GM19099 (cell line): ENCODE measurements around the gene CELF1.

Experiments used
- POLR2A ChIP-seq: IDR thresholded peaks from 3 replicates; pipeline ENCODE4 v1.6.1; 2011; ENCODE audit warnings: low read depth; ENCODE audit not compliant: insufficient read length; ENCODE audit errors: extremely low read depth

Gene CELF1

DNA sequence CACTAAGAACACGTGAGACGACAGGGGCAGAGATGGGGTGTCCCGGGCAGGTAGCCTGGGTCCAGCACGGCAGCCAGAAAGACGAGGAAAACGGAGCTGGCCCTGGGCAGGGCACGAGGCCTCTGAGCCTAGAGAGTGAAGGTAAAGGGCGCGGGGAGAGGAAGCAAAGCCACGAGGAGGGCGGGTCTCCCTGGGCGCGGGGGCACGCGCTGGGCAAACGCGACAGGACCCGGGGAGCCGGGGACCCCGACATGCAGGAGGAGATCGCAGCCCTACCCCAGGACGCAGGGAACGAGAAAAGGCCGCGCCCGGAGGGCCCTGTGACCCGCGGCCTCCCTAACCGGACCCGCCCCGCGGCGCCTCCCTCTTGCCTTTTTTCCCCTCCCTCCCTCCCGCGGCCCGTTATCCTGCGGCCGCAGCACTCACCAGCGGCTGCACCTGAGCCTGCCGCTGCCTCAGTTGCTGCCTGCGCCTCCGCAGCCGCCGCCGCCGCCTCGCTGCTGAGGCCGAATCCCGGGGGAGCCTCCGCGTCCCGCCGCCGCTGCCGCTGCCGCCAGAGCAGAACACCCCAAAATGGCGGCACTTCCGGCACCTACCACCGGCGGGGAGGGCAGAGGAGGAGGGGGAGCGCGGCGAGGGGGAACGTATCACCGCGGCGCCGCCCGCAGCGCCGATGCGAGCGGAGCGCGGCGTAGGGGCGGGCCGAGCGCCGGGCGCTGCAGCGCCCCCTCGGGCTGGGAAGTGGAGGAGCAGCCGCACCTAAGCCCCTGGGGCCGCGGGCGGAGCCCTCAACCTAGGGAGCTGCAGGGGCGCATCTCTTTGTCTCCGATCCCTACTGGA lies at the start of gene CELF1:
TSS of gene CELF1 (minus strand) at position 567 of the 840 bp plus-strand sequence. CDS start 53,609 bp downstream, outside the sequence.
- TF ChIP-seq POLR2A, result peak; percentile 79

DNA sequence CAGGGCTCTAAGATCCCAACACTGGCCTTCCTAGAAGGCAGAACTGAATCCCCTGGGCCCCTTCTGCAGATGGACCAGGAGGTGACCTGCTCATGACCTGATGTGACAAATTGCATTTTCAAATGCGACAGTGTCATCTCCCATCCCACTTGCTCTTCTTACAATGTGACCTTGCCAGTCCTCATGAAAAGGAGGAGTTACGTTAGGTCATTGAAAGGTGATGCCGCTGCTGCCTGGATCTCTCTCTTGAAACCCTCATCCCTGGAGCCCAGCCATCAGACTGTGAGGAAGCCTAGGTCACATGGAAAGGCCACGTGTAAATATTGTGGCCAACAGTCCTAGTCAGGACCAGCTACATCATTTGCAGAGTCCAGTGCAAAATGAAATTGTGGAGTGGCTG lies 47.0 kb upstream of the CELF1 start:
- TF ChIP-seq POLR2A, result no peak

DNA sequence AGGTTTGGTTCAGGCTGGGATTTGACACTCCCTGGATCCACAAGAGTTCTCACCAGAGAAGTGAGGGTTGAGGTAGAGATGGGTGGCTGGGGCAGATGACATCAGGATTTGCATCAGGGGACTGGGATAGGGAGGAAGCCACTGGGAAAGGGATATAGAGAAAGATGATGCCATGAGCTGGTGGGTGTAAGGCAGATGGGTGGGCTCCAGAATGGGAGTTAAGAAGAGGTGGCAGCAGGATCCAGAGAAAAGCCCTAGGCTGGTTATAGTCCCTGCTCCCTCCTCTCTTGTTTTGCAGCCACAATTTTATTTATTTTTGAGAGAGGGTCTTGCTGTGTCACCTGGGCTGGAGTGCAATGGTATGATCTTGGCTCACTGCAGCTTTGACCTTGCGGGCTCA lies 43.0 kb upstream of the CELF1 start:
- TF ChIP-seq POLR2A, result no peak

DNA sequence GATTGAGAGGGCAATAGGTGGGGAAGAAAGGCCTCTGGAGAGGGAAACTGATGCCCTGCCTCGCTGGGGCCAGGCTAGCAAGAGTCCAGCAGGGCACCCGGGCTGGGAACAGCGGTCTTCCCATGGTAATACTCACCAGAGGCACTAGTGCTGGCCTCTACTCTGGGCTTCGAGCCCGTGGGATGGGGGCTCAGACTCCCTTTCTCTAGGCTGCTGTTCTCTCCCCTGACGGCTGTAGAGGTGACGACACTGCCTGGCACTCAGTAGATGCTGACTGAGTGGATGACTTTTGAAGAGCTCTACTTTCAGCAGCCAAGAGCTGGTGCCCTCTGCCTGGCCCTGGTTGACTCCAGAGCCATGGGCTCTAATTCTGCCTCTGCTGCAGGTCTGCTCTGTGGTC lies 42.1 kb upstream of the CELF1 start:
- no peak for TF ChIP-seq POLR2A

DNA sequence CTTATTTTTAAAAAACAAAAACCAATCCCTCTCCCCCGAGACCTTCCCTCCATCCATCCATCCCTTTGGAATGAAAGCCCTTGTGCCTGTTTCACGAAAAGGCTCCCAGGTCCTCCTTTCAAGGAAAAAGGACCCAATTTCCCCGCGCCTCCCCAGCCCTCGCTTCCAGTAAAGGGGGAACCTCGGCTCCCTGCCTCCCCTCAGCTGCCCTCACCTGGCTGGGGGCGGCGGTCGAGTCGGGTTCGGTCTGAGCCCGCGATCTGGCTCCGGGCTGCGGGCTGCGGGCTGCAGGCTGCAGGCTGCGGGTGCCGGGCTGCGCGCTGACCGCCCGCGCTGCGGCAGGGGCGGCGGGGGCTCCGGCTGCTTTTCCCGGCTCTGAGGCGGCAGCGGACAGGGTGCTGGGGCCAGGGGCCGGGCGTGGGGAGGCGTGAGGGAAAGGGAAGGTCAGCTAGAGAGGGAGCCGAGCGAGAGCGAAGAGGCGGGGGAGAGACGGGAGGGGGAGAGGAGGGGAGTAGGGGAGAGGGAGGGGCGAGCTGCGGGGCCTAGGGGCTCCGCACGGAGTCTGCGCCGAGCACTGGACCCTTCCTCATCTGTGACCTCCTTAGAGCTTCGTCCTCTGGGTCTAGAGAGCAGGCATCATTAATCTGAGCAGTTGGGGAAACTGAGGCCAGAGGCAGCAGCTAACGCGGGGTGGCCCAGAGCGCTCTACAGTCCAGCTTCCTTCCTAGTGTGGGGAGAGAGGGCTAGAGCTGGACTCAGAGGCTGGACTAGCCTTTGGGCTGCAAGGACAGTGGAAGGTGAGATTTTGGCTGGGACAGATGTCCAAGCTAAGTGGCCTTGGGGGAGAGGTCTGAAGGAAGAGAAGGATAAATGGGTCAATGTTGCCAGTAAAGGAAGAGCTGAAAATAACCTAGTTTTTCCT lies 41.3 kb upstream of the CELF1 start, which contains the start of gene C1QTNF4:
TSS of gene C1QTNF4 (minus strand) at position 478 of the 922 bp plus-strand sequence. CDS start 3,601 bp downstream, outside the sequence.
- no peak for TF ChIP-seq POLR2A

DNA sequence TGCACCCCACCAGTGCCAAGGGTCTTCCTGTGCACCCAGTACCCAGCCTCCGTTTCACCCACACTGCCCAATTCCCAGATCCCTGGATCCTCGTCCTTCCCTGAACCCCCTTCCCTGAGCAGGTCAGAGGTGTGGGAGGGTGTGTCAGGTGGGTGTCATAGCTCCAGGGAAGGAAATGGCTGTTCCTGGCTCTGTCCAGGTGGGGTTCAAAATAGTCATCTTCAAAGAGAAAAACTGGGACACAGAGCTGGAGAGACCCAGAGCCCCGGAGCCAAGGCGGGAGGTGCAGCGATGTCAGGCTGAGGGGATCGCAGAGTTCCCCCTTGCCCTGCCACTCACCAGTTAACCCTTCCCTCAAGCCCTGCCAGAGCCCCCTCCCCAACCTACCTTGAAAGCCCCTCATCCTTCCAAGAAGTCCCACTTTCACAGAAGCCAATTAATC lies 40.6 kb upstream of the CELF1 start:
- no peak for TF ChIP-seq POLR2A

DNA sequence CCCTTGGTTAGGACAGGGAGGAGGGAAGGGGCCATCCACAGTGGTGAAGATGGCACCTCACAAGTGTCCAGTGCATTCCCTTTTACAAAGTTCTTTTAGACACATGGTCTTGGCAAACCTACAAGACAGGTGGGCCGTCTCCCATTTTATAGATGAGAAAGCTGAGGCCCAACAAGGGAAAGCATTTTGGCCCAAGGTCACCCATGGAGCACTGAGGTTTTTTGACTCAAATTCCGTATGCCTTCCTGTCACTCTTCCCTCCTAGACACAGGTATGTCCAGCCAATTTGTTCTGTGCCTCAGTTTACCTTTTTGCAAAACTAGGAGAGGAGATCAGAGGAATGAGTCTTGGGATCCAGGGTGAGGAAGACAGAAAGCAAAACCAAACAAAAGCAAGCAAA lies 40.0 kb upstream of the CELF1 start:
- no peak for TF ChIP-seq POLR2A

DNA sequence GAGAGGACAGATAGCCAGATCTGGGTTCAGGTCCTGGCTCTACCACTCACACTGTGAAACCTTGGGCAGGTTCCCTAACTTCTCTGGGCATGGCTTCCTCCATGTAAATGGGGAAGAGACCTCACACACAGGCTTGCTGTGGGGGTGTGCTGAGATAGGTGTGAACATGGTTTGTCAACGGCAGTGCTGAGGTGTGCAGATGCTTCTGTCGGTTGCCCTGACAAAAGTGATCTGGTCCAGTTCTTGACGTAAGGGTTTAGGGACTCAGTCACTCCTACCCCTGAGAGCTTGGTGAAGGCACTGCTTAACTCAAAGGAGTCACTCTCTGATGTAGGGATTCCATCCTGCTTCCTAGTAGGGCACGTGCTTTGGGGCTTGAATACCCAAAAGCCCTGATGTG lies 39.3 kb upstream of the CELF1 start:
- no peak for TF ChIP-seq POLR2A

DNA sequence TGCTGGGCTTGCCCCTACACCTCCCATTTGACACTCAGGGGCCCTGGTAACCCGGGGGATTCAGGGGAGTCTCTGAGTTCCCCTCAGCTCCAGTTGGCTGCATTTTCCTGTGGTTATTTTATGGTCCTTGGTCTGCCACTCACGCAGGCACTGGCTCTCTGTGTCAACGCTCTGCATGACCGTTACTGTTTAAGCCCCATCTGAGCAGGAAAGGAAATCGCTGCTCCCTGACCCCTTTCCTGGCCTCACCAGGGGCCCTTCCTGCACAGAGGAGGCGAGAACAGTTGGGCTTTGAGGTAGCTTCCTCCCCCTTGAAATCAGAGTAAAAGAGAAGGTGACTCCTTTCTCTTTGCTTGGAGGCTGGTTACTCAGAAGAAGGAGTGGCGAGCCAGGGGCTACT lies 38.8 kb upstream of the CELF1 start:
- TF ChIP-seq POLR2A, result no peak

DNA sequence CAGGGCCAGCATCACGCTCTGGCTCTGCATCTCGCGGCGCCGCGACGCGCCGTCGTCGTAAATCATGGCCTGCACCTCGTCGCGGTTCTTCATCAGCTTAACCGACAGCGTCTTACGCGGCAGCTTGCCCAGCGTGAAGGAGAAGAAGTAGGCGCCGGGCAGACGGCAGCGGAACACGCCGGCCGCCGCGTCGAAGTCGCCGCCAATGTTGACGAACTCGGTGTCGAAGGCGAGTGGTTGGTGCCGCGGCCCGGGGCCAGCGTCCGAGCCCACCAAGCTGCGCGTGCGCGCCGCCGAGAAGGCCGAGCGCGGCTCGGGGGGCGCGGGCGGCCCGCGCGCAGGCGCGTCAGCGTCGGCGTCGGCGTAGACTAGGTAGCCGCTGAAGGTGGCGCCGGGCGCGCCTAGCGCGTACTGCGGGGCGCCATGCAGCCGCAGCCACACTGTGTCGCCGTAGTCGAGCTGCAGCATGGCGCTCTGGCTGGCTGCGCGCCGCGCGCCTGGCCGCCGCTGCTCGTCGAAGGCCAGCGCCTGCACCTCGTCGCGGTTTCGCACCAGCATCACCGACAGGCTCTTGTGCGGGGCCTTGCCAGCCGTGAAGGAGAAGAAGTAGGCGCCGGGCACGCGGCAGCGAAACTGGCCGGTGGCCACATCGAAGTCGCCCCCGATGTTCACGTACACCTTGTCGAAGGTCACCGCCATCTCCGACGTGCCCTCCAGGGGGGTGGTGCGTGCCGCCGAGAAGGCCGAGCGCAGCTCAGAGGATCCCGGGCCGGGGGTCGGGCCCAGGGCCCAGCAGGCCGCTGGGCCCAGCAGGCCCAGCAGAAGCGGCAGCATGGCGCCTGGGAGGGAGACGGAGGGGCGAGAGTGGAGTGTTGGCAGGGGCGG lies 37.3 kb upstream of the CELF1 start:
- no peak for TF ChIP-seq POLR2A

DNA sequence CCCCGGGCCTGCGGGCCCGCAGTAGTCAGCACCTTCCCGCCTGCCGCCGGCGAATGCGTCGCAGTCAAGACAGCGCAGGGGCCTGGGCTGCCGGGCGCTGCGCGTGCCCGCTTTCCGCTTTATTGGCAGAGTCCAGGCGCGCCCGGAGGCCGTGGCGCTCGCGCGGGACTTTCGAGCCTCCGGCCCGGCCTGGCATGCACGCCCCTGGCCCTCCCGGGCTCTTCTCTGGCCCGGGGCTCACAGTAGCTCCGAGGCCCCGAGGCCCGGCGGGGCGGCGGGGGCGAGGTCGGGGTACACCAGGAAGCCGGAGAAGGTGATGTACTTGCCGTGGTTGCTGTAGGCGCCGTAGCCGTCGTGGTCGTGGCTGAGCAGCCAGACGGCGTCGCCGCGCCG lies 36.6 kb upstream of the CELF1 start:
- TF ChIP-seq POLR2A, result no peak

DNA sequence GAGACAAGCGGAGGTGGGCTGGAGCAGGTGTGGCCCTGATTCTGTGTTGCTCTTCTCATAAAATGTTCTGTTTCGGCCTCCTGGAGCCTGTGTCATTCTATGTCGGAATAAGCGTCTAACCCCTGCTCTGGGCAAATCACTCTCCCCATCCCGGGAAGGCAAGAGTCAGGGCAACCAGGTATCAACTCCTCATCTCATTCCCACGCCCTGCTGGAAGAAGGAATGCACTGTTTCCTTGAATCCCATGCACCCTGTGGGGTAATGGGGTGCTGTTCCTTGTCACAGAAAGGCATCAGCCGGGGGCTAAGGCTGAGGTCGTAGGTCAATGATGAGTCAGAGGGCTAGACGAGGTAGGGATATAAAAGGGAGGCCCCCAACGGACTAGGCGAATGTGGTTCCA lies 36.2 kb upstream of the CELF1 start:
- TF ChIP-seq POLR2A, result no peak

DNA sequence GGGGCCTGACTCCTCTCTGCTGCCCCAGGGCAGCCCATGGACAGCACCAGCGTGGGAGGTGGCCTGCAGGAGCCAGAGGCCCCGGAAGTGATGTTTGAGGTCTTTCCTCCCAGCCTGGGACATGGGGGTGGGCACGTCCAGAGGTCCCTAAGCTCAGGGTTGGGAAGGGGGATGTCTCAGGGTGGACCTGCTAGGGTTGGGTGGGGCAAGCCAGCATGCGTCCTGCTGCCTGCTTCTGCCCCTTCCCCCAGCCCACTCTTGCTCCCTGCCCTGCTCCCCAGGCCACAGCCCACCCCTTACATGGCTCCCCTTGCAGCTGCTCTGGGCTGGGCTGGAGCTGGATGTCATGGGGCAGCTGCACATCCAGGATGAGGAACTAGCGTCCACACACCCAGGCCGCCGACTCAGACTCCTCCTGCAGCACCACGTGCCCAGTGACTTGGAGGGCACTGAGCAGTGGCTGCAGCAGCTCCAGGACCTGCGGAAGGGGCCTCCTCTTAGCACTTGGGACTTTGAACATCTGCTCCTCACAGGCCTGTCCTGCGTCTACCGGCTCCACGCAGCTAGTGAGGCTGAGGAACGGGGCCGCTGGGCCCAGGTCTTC lies 34.9 kb upstream of the CELF1 start:
- TF ChIP-seq POLR2A, result no peak

DNA sequence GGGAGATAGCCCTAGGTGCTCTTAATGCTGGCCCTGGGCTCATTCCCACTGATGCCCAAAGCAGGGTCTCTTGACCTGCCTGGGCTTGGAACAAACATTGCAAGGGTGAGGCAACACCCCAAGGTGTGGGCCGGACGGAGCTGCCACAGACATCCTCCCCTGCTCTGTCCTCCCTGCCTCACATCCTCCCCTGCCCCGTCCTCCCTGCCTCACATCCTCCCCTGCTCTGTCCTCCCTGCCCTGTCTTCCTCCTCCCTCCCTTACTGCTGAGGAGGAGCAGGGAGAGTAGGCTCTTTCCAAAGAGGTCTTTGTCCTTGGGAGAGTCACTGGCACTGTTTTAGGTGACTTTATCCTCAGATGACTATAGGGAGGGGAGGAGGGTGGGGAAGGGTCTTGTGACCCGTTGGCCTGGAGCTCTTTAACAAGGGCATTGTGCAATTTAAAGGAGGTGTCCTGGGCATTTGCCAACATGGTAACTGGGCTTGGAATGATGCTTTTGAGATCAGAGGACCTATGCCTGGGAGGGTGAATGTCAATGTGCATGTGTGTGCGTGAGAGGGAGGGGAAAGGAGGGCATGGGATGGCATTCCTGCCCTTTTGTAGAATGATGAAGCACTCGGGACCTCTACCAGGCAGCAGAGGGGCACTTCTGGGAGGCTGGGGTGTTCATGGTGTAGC lies 34.2 kb upstream of the CELF1 start:
- no peak for TF ChIP-seq POLR2A
